Occipital lobe (tissue), 2 donors: ENCODE results near the gene ACTN4. TPM values are rescaled to one million over a fixed set of nuclear protein-coding genes. Genes with fewer than 3 reads are reported as not detected.
A peak's percentile ranks its signal among the peaks of the same experiment; 100 is the strongest.

Source experiments
- DNase-seq: peaks from one replicate; lab custom pipeline; 2025; lab: John Stamatoyannopoulos, UW
- total RNA-seq: library from RNA; depleted of rRNA; stranded (reverse); fragments of >200 nt; gene quantifications from one replicate; pipeline ENCODE4 v1.2.3, GENCODE V29; 2014

ACTN4 gene
- total RNA-seq, 1 donor from 2014 or later = 53.2 TPM

GRCh38 chr19:38660724-38661123 is 13.3 kb downstream of the ACTN4 start:
- DNase-seq = no peak

GRCh38 chr19:38661136-38661535 is 13.7 kb downstream of the ACTN4 start:
- DNase-seq = no peak

- DNase-seq = no peak
These were observed 14.5 kb downstream of the ACTN4 start for GRCh38 chr19:38661996-38662395.

- DNase-seq = peak; percentile 30
These were observed 15.2 kb downstream of the ACTN4 start for GRCh38 chr19:38662537-38663155.

GRCh38 chr19:38663156-38663651 is 15.8 kb downstream of the ACTN4 start:
- no peak for DNase-seq

- DNase-seq = peak; percentile 49
These were observed 16.6 kb downstream of the ACTN4 start for GRCh38 chr19:38663957-38664502.

- no peak for DNase-seq
These were observed 17.2 kb downstream of the ACTN4 start for GRCh38 chr19:38664503-38665211.

- no peak for DNase-seq
These were observed 17.9 kb downstream of the ACTN4 start for GRCh38 chr19:38665219-38665931.

- DNase-seq = no peak
These were observed 18.7 kb downstream of the ACTN4 start for GRCh38 chr19:38665950-38666662.

GRCh38 chr19:38666663-38667511 is 19.4 kb downstream of the ACTN4 start:
- DNase-seq = no peak

GRCh38 chr19:38667661-38668171 is 20.3 kb downstream of the ACTN4 start:
- DNase-seq = no peak

GRCh38 chr19:38669552-38669951 is 22.1 kb downstream of the ACTN4 start:
- DNase-seq = no peak

GRCh38 chr19:38670921-38671398 is 23.5 kb downstream of the ACTN4 start:
- no peak for DNase-seq

GRCh38 chr19:38671654-38672053 is 24.2 kb downstream of the ACTN4 start:
- DNase-seq = no peak

- no peak for DNase-seq
These were observed 25.6 kb downstream of the ACTN4 start for GRCh38 chr19:38673030-38673429.

GRCh38 chr19:38674388-38675171 is 27.1 kb downstream of the ACTN4 start:
- no peak for DNase-seq

- DNase-seq = no peak
These were observed 28.2 kb downstream of the ACTN4 start for GRCh38 chr19:38675611-38676010.

GRCh38 chr19:38676023-38676877 is 28.8 kb downstream of the ACTN4 start:
- no peak for DNase-seq
